ENCODE results near the gene BHLHE23.

Gene BHLHE23

GRCh38 chr20:62990306-62990825 lies 16.4 kb downstream of the BHLHE23 start:
- no peaks in the 10 kb centered on the region for H3K36me3 ChIP-seq (ENCODE audit: control insufficient read depth, insufficient read depth, low read length)
- H3K27ac ChIP-seq, result no peak overlapping the region
- no peaks in the 10 kb centered on the region for H3K27me3 ChIP-seq (ENCODE audit: control insufficient read depth, insufficient read depth, low read length)
- no peaks in the 10 kb centered on the region for H3K9me3 ChIP-seq (ENCODE audit: control insufficient read depth, low read length)
- no peak overlapping the region for H2AFZ ChIP-seq
- TF ChIP-seq CTCF (IDR thresholded peaks at IDR 0.05), result no peak
- no peaks in the 10 kb centered on the region for H3K79me2 ChIP-seq
- no peak overlapping the region for H3K4me2 ChIP-seq (ENCODE audit: low read length)
- H3K4me3 ChIP-seq (ENCODE audit: low read depth, low read length), result no peak overlapping the region
- H3K4me1 ChIP-seq, result no peaks in the 10 kb centered on the region
- no peak overlapping the region for H3K9ac ChIP-seq

- H3K27me3 ChIP-seq (ENCODE audit: control insufficient read depth, insufficient read depth, low read length), result no peaks in the 10 kb centered on the region
- no peaks in the 10 kb centered on the region for H3K36me3 ChIP-seq (ENCODE audit: control insufficient read depth, insufficient read depth, low read length)
- TF ChIP-seq CTCF (IDR thresholded peaks at IDR 0.05), result no peak
- H3K4me2 ChIP-seq (ENCODE audit: low read length), result no peak overlapping the region
- no peak overlapping the region for H3K27ac ChIP-seq
- no peak overlapping the region for H3K4me3 ChIP-seq (ENCODE audit: low read depth, low read length)
- no peaks in the 10 kb centered on the region for H3K9me3 ChIP-seq (ENCODE audit: control insufficient read depth, low read length)
- no peak overlapping the region for H2AFZ ChIP-seq
- no peak overlapping the region for H3K9ac ChIP-seq
- no peaks in the 10 kb centered on the region for H3K4me1 ChIP-seq
- no peaks in the 10 kb centered on the region for H3K79me2 ChIP-seq
Measured at GRCh38 chr20:62989201-62989601, 17.6 kb downstream of the BHLHE23 start.

- Histone ChIP-seq H3K27me3 (ENCODE audit: control insufficient read depth, insufficient read depth, low read length) (no peaks in the 10 kb centered on the region), H3K4me2 (ENCODE audit: low read length) (no peak overlapping the region), H2AFZ (no peak overlapping the region), H3K79me2 (no peaks in the 10 kb centered on the region), H3K9me3 (ENCODE audit: control insufficient read depth, low read length) (no peaks in the 10 kb centered on the region), H3K4me1 (no peaks in the 10 kb centered on the region), H3K27ac (no peak overlapping the region), H3K4me3 (ENCODE audit: low read depth, low read length) (no peak overlapping the region), H3K9ac (no peak overlapping the region), H3K36me3 (ENCODE audit: control insufficient read depth, insufficient read depth, low read length) (no peaks in the 10 kb centered on the region)
- TF ChIP-seq CTCF (IDR thresholded peaks at IDR 0.05), result no peak
Measured at GRCh38 chr20:62987114-62987513, 19.6 kb downstream of the BHLHE23 start.

- no peak overlapping the region for H3K27ac ChIP-seq
- no peaks in the 10 kb centered on the region for H3K27me3 ChIP-seq (ENCODE audit: control insufficient read depth, insufficient read depth, low read length)
- no peaks in the 10 kb centered on the region for H3K36me3 ChIP-seq (ENCODE audit: control insufficient read depth, insufficient read depth, low read length)
- H3K9ac ChIP-seq, result no peak overlapping the region
- no peaks in the 10 kb centered on the region for H3K4me1 ChIP-seq
- H3K9me3 ChIP-seq (ENCODE audit: control insufficient read depth, low read length), result no peaks in the 10 kb centered on the region
- H2AFZ ChIP-seq, result no peak overlapping the region
- no peaks in the 10 kb centered on the region for H3K79me2 ChIP-seq
- no peak overlapping the region for H3K4me2 ChIP-seq (ENCODE audit: low read length)
- no peak for TF ChIP-seq CTCF (IDR thresholded peaks at IDR 0.05)
- no peak overlapping the region for H3K4me3 ChIP-seq (ENCODE audit: low read depth, low read length)
Measured at GRCh38 chr20:62986257-62986800, 20.4 kb downstream of the BHLHE23 start.

- H3K9me3 ChIP-seq (ENCODE audit: control insufficient read depth, low read length), result no peaks in the 10 kb centered on the region
- no peak overlapping the region for H2AFZ ChIP-seq
- no peak overlapping the region for H3K9ac ChIP-seq
- H3K4me2 ChIP-seq (ENCODE audit: low read length), result no peak overlapping the region
- no peak overlapping the region for H3K27ac ChIP-seq
- no peak overlapping the region for H3K4me3 ChIP-seq (ENCODE audit: low read depth, low read length)
- H3K36me3 ChIP-seq (ENCODE audit: control insufficient read depth, insufficient read depth, low read length), result no peaks in the 10 kb centered on the region
- TF ChIP-seq CTCF (IDR thresholded peaks at IDR 0.05), result no peak
- no peaks in the 10 kb centered on the region for H3K79me2 ChIP-seq
- H3K4me1 ChIP-seq, result no peaks in the 10 kb centered on the region
- H3K27me3 ChIP-seq (ENCODE audit: control insufficient read depth, insufficient read depth, low read length), result no peaks in the 10 kb centered on the region
Measured at GRCh38 chr20:62985444-62985778, 21.4 kb downstream of the BHLHE23 start.
